Naive thymus-derived CD4-positive, alpha-beta T cell (primary cell): ENCODE measurements around the gene CARD9. TPM values are rescaled to one million over a fixed set of nuclear protein-coding genes. Genes with fewer than 3 reads are reported as not detected.

ENCODE experiments used
- ATAC-seq: fragments of 150-1000 bp; cut with Tn5 transposase; 2 replicates; pipeline ENCODE4 v1.10.0; 2021; ENCODE audit warnings: mild to moderate bottlenecking, moderate library complexity
- CTCF ChIA-PET: fragments of 350-600 bp; sonication (Branson Sonifier 250); formaldehyde crosslinking; loops from one replicate; lab custom pipeline; 2021; ENCODE audit warnings: antibody characterized with exemption; lab: Charles Lee
- POLR2A ChIA-PET: fragments of 350-600 bp; sonication (Branson Sonifier 250); formaldehyde crosslinking; loops from one replicate; lab custom pipeline; 2021; ENCODE audit warnings: antibody characterized with exemption, inconsistent platforms; lab: Charles Lee
- DNase-seq, 9 donors: peaks; one replicate each; pipeline versions ENCODE4 v3.0.0 to v3.0.0-alpha.2; 2020 to 2022; ENCODE audit warnings: mixed read lengths in 1 of 9
- H3K27ac ChIP-seq: one replicate; pipeline ENCODE4 v1.7.0; 2013; ENCODE audit warnings: mild to moderate bottlenecking, low read depth, low read length, moderate library complexity
- H3K27me3 ChIP-seq, 2 donors: one replicate each; pipeline ENCODE4 v1.7.0; 2013; ENCODE audit warnings: low read length in 2 of 2, mild to moderate bottlenecking in 2 of 2, moderate library complexity in 2 of 2; ENCODE audit not compliant: control insufficient read depth in 2 of 2, insufficient read depth in 2 of 2
- H3K36me3 ChIP-seq, 3 experiments: 1 replicate in 2 of 3; 2 replicates in 1 of 3; pipeline ENCODE4 v1.7.0; 2013; ENCODE audit warnings: low read length in 3 of 3, mild to moderate bottlenecking in 3 of 3, moderate library complexity in 1 of 3; ENCODE audit not compliant: insufficient read depth in 3 of 3, control insufficient read depth in 2 of 3
- H3K4me1 ChIP-seq, 2 donors: one replicate each; pipeline ENCODE4 v1.7.0; 2013; ENCODE audit warnings: low read length in 2 of 2, mild to moderate bottlenecking in 2 of 2, moderate library complexity in 1 of 2; ENCODE audit not compliant: control insufficient read depth in 2 of 2, insufficient read depth in 2 of 2
- H3K4me3 ChIP-seq: 2 replicates; pipeline ENCODE4 v1.7.0; 2013; ENCODE audit warnings: mild to moderate bottlenecking, low read length
- H3K9me3 ChIP-seq, 3 experiments: 1 replicate in 2 of 3; 2 replicates in 1 of 3; pipeline ENCODE4 v1.7.0; 2013; ENCODE audit warnings: low read length in 3 of 3; ENCODE audit not compliant: control insufficient read depth in 2 of 3
- H3K27ac Mint-ChIP-seq, 9 donors: one replicate each; pipeline ENCODE4 v1.8.0; 2020 to 2022; ENCODE audit warnings: mixed read lengths in 9 of 9, mild to moderate bottlenecking in 8 of 9, moderate library complexity in 5 of 9, inconsistent platforms in 2 of 9
- H3K27me3 Mint-ChIP-seq, 5 donors: one replicate each; pipeline ENCODE4 v1.8.0; 2021 to 2022; ENCODE audit warnings: mixed read lengths in 5 of 5, mild to moderate bottlenecking in 1 of 5
- H3K36me3 Mint-ChIP-seq, 5 donors: one replicate each; pipeline ENCODE4 v1.8.0; 2020 to 2022; ENCODE audit warnings: mixed read lengths in 5 of 5, mild to moderate bottlenecking in 3 of 5, inconsistent platforms in 1 of 5
- H3K4me1 Mint-ChIP-seq, 7 donors: one replicate each; pipeline ENCODE4 v1.8.0; 2020 to 2022; ENCODE audit warnings: mixed read lengths in 7 of 7, mild to moderate bottlenecking in 3 of 7, inconsistent platforms in 1 of 7
- H3K4me3 Mint-ChIP-seq, 10 donors: one replicate each; pipeline ENCODE4 v1.8.0; 2020 to 2022; ENCODE audit warnings: mild to moderate bottlenecking in 10 of 10, mixed read lengths in 10 of 10, moderate library complexity in 6 of 10, inconsistent platforms in 2 of 10
- H3K9me3 Mint-ChIP-seq, 11 donors: one replicate each; pipeline ENCODE4 v1.8.0; 2020 to 2022; ENCODE audit warnings: mixed read lengths in 11 of 11, mild to moderate bottlenecking in 4 of 11, inconsistent platforms in 1 of 11, moderate library complexity in 1 of 11
- intact Hi-C, 2 donors: fragments of 100-400 bp; cut with micrococcal nuclease; formaldehyde crosslinking; loops; one replicate each; pipeline ENCODE4 v1.15.1; 2023
- polyA plus RNA-seq, 2 donors: library from polyadenylated mRNA; unstranded; fragments of 300-500 nt; fragmentation: Illumina TruSeq; gene quantifications; one replicate each; pipeline ENCODE4 v1.2.3, GENCODE V29; 2021
- total RNA-seq, 6 experiments: library from RNA in 5 of 6; stranded (reverse) in 5 of 6; gene quantifications; 1 replicate in 5 of 6; 2 replicates in 1 of 6; pipeline ENCODE4 v1.2.3 and lab custom pipeline; 2021 to 2026

CARD9 gene
- total and polyA plus RNA-seq, 7 experiments from 2014 or later: 0.10 to 19.9 (median 1.1) TPM

DNA sequence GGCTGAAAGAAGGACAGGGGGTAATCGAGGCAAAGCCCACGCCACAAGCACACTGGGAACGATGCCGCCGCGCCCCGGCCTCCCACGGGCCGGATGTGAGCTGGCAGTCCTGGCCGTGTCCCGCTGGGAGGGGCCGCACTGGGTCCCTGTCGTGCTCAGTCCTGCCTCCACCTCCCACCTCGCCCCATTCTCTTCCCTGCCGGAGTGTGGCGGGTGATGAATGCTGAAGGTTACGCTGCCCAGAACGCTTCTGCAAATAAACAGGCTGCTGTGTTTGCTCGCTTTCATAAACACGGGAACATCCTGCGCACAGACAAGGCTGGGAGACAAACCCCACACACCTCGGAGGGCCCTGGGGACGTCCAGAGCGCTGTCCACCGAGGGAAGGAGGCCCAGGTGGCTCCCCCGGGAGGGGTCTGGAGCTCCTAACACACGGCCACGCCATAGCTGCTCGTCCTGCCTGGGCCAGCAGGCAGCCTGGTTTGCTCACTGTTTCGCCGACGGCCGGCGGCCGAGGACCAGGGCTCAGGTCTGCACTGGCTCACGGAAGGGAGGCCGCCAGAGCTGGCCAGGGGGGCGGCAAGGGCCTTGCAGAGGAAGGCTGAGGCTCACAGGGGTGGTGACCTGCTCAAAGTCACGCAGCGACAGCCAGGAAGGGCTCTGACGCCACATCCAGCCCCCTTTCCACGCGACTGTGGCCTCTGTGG is 12.3 kb downstream of the CARD9 start:
- intact Hi-C loops: no loop called here
- H3K27me3 Mint-ChIP-seq: no peaks in the 10 kb centered on the region
- H3K4me1 Mint-ChIP-seq: peaks cover 0 to 6% (median 0%) of the 10 kb centered on the region in 7 donors
- peaks cover 0 to 5% of the 10 kb centered on the region in 2 donors for H3K4me1 ChIP-seq
- ChIA-PET POLR2A (interaction anchor here (2.7 kb wide), 1 partner anchor 33 kb away, joined by 7 read pairs; the partner anchor contains the start of gene GPSM1), CTCF (no interaction called here)
- no peaks in the 10 kb centered on the region for H3K9me3 Mint-ChIP-seq
- ATAC-seq: no peak
- no peak overlapping the region for H3K4me3 ChIP-seq
- H3K36me3 Mint-ChIP-seq: no peaks in the 10 kb centered on the region
- peak overlapping the region in 1 of 10 donors; percentile 16 for H3K4me3 Mint-ChIP-seq
- no peak overlapping the region for H3K27ac ChIP-seq
- DNase-seq: no peak
- no peak overlapping the region for H3K27ac Mint-ChIP-seq
- H3K27me3 ChIP-seq: no peaks in the 10 kb centered on the region
- no peaks in the 10 kb centered on the region for H3K9me3 ChIP-seq
- peaks cover 0 to 29% (median 0%) of the 10 kb centered on the region in 3 experiments for H3K36me3 ChIP-seq

DNA sequence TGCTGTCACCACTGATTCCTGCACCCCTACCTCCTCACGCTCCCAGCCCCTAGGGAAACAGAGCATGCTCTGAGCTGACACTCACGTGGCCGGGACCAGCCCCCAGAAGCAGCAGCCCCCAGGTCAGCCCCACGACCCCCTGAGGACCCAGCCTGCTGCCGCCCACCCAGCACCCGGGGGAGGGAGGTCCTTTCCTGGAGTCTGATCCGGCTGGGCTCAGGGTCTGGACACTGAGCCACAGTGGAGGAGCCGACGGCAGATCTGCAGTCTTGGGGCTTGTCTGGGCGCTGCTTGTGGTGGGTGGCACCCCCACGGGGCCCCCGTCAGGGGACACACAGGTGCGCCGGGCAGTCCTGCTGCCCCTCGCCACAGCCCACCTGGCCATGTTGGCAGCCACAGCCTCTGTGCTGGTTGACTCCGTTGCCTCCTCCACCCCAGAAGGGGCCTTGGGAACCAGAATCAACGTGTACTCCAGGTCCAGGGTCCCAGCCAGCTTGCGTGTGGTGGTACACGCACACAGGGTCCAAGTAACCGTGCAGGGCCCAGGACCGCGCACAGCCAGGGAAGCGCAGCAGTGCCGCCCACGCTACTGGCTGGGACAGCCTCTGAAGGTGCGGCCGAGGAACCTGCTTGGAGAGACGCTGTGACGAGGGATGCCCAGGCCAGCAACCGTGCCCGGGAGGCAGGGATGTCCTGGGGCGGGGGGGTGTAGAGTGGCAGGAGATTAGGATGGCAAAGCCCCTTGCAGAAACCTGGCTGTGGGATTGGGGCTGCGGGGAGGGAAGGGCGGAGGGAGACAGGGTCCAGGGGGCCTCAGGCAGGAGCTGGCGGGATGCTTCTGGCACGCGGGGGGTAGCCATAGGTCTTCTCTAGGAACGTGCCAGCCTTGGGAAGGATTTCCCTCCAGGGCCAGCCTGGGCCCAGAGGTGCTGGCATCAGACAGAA is 13.4 kb downstream of the CARD9 start:
- DNase-seq: no peak
- Mint-ChIP-seq H3K27ac (no peak overlapping the region), H3K4me3 (peak overlapping the region in 1 of 10 donors; percentile 29), H3K27me3 (no peaks in the 10 kb centered on the region), H3K4me1 (peaks cover 0 to 6% (median 0%) of the 10 kb centered on the region in 7 donors), H3K36me3 (no peaks in the 10 kb centered on the region), H3K9me3 (no peaks in the 10 kb centered on the region)
- H3K27me3 ChIP-seq: no peaks in the 10 kb centered on the region
- H3K27ac ChIP-seq: no peak overlapping the region
- H3K4me3 ChIP-seq: no peak overlapping the region
- ChIA-PET POLR2A (no interaction called here), CTCF (no interaction called here)
- intact Hi-C loops: no loop called here
- peaks cover 0 to 5% of the 10 kb centered on the region in 2 donors for H3K4me1 ChIP-seq
- no peaks in the 10 kb centered on the region for H3K9me3 ChIP-seq
- ATAC-seq: no peak
- peaks cover 0 to 29% (median 0%) of the 10 kb centered on the region in 3 experiments for H3K36me3 ChIP-seq

DNA sequence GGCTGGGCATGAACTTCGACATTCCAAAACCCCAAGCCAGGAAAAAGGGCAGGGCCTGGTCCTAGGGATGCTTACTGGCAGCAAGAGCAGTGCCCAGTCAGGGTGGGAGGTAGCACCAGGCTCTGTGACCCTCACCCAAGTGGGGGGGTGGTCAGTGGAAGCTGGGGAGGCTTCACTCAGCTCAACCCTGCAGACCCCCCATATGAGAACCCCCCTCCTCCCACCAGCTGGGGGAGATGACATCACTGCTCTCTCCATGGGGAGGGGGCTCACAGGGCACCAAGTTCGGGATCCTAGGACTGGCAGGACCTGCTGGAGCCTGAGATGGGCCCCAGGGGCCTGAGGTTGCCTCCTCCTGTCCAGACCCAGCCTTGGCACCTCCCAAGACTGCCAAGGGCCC is 14.6 kb downstream of the CARD9 start:
- CTCF ChIA-PET: no interaction called here
- Mint-ChIP-seq H3K36me3 (no peaks in the 10 kb centered on the region), H3K9me3 (no peaks in the 10 kb centered on the region), H3K27me3 (no peaks in the 10 kb centered on the region), H3K4me3 (no peak overlapping the region), H3K27ac (no peak overlapping the region), H3K4me1 (peaks cover 0 to 6% (median 0%) of the 10 kb centered on the region in 7 donors)
- ATAC-seq: no peak
- H3K36me3 ChIP-seq: peaks cover 0 to 29% (median 0%) of the 10 kb centered on the region in 3 experiments
- no peak overlapping the region for H3K27ac ChIP-seq
- no peak for DNase-seq
- POLR2A ChIA-PET: no interaction called here
- H3K27me3 ChIP-seq: no peaks in the 10 kb centered on the region
- H3K9me3 ChIP-seq: no peaks in the 10 kb centered on the region
- H3K4me3 ChIP-seq: no peak overlapping the region
- intact Hi-C loops: no loop called here
- peaks cover 0 to 2% of the 10 kb centered on the region in 2 donors for H3K4me1 ChIP-seq

DNA sequence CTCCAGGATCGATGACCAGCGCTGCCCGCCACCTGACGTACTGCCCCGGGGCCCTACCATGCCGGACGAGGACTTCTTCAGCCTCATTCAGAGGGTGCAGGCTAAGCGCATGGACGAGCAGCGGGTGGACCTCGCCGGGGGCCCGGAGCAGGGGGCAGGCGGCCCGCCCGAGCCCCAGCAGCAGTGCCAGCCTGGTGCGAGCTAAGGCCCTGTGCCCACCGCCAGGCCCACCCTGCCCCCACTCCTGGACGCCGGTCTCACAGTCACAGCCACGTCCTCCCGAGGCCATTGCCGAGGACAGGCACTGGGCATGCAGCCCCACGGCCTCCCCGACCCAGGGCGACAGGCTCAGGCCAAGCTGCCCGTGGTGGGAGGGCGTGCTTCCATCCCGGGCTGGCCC is 15.5 kb downstream of the CARD9 start:
- Mint-ChIP-seq H3K36me3 (no peaks in the 10 kb centered on the region), H3K9me3 (no peaks in the 10 kb centered on the region), H3K27me3 (no peaks in the 10 kb centered on the region), H3K27ac (no peak overlapping the region), H3K4me1 (peaks cover 0 to 6% (median 0%) of the 10 kb centered on the region in 7 donors), H3K4me3 (no peak overlapping the region)
- ChIA-PET POLR2A (no interaction called here), CTCF (no interaction called here)
- Histone ChIP-seq H3K9me3 (no peaks in the 10 kb centered on the region), H3K27ac (no peak overlapping the region), H3K4me3 (no peak overlapping the region), H3K27me3 (no peaks in the 10 kb centered on the region), H3K36me3 (peaks cover 0 to 29% (median 0%) of the 10 kb centered on the region in 3 experiments), H3K4me1 (no peaks in the 10 kb centered on the region)
- intact Hi-C loops: no loop called here
- ATAC-seq (no peak), DNase-seq (no peak)

DNA sequence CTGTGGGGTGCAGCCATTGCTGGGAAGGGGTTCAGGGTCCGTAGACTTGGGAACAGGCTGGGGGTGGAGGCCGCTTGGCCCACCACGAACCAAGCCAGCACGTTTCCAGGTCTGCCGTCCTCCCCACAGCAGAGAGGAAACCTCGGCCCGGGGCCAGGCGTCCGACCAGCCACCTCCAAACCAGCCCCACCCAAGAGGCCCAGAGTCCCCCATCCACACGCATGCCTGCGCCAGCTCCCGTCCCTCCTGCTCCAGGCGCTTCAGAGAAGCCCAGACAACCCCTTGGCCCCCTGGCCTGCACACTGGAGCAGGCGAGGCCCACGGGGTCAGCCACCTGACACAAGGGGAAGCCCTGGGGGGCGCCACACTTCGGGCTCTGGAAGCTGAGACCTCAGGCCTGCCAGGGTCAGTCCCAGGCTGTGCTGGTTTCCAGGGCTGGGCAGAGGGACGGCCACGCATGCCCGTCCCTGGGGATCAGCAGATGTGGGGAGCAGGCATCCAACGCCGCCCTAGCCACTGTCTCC is 16.2 kb downstream of the CARD9 start:
- H3K9me3 Mint-ChIP-seq: no peaks in the 10 kb centered on the region
- H3K4me1 ChIP-seq: no peaks in the 10 kb centered on the region
- no peak overlapping the region for H3K27ac ChIP-seq
- ChIA-PET CTCF (no interaction called here), POLR2A (no interaction called here)
- no peak overlapping the region for H3K4me3 ChIP-seq
- no peak for DNase-seq
- peaks cover 0 to 29% (median 0%) of the 10 kb centered on the region in 3 experiments for H3K36me3 ChIP-seq
- H3K36me3 Mint-ChIP-seq: no peaks in the 10 kb centered on the region
- H3K4me1 Mint-ChIP-seq: peaks cover 0 to 2% (median 0%) of the 10 kb centered on the region in 7 donors
- no peak for ATAC-seq
- H3K27me3 Mint-ChIP-seq: no peaks in the 10 kb centered on the region
- no peak overlapping the region for H3K27ac Mint-ChIP-seq
- H3K4me3 Mint-ChIP-seq: no peak overlapping the region
- H3K27me3 ChIP-seq: no peaks in the 10 kb centered on the region
- intact Hi-C loops: no loop called here
- H3K9me3 ChIP-seq: no peaks in the 10 kb centered on the region

- no peak overlapping the region for H3K27ac Mint-ChIP-seq
- intact Hi-C loops: no loop called here
- ChIA-PET POLR2A (no interaction called here), CTCF (no interaction called here)
- ATAC-seq (no peak), DNase-seq (no peak)
- H3K9me3 ChIP-seq: no peaks in the 10 kb centered on the region
- no peak overlapping the region for H3K4me3 Mint-ChIP-seq
- no peaks in the 10 kb centered on the region for H3K9me3 Mint-ChIP-seq
- peaks cover 0 to 23% (median 0%) of the 10 kb centered on the region in 3 experiments for H3K36me3 ChIP-seq
- H3K4me1 ChIP-seq: no peaks in the 10 kb centered on the region
- H3K27me3 ChIP-seq: no peaks in the 10 kb centered on the region
- no peaks in the 10 kb centered on the region for H3K27me3 Mint-ChIP-seq
- H3K4me3 ChIP-seq: no peak overlapping the region
- peaks cover 0 to 2% (median 0%) of the 10 kb centered on the region in 7 donors for H3K4me1 Mint-ChIP-seq
- no peak overlapping the region for H3K27ac ChIP-seq
- no peaks in the 10 kb centered on the region for H3K36me3 Mint-ChIP-seq
Measured at GRCh38 chr9:136355616-136356557, 17.6 kb downstream of the CARD9 start.
